ENCODE results near the gene SACS. TPM values are rescaled to one million over a fixed set of nuclear protein-coding genes. Genes with fewer than 3 reads are reported as not detected.

SACS gene
- total and polyA plus RNA-seq, 2 of the 4 experiments (the other 2 are of a cell fraction), result 14.7 to 121 TPM

GRCh38 chr13:23461544-23461943 is 28.0 kb upstream of the SACS start:
- no peak overlapping the region for H3K27ac ChIP-seq (ENCODE audit: insufficient read depth, low read length)
- no peaks in the 10 kb centered on the region for H3K36me3 ChIP-seq (ENCODE audit: control insufficient read depth, insufficient read depth, low read length)
- ATAC-seq (ENCODE audit: low read depth) (no peak), DNase-seq (no peak)
- H2BK20ac ChIP-seq (ENCODE audit: low read depth, low read length), result no peak overlapping the region
- no peak overlapping the region for H4K91ac ChIP-seq (ENCODE audit: insufficient read depth, low read depth, low read length)
- dilution Hi-C loops (cut with HindIII; ENCODE audit: low sequenced_read_pairs, unreplicated experiment) (no loop called here), in situ Hi-C loops (cut with MboI; ENCODE audit: low sequenced_read_pairs) (no loop called here), intact Hi-C loops (cut with micrococcal nuclease) (no loop called here)
- no peak overlapping the region for H3K56ac ChIP-seq (ENCODE audit: extremely low read depth, insufficient read depth, low read length)
- H3K4ac ChIP-seq (ENCODE audit: low read depth, low read length), result no peak overlapping the region
- no peak overlapping the region for H3K18ac ChIP-seq (ENCODE audit: low read depth, low read length)
- no peak overlapping the region for H3K4me2 ChIP-seq (ENCODE audit: low read depth, low read length)
- H3K9me3 ChIP-seq (ENCODE audit: control insufficient read depth, insufficient read depth, low read length), result no peaks in the 10 kb centered on the region
- no peak overlapping the region for H4K5ac ChIP-seq (ENCODE audit: low read depth, low read length)
- peaks cover 7% of the 10 kb centered on the region for H3K4me1 ChIP-seq (ENCODE audit: control insufficient read depth, insufficient read depth, low read length)
- no peak for TF ChIP-seq RAD21 (IDR thresholded peaks at IDR 0.05; ENCODE audit: low read length)
- TF ChIP-seq USF2 (IDR thresholded peaks at IDR 0.05; ENCODE audit: low read depth, low read length), result no peak
- no peak for TF ChIP-seq POLR2A (IDR thresholded peaks at IDR 0.05; ENCODE audit: low read depth, low read length)
- TF ChIP-seq CHD1 (IDR thresholded peaks at IDR 0.05; ENCODE audit: low read depth, low read length), result no peak
- no peak for TF ChIP-seq SMC3 (IDR thresholded peaks at IDR 0.05; ENCODE audit: low read depth, low read length)
- no peak for TF ChIP-seq RCOR1 (IDR thresholded peaks at IDR 0.05; ENCODE audit: insufficient replicate concordance, low read length)
- no peak for TF ChIP-seq ELK1 (IDR thresholded peaks at IDR 0.05; ENCODE audit: borderline replicate concordance, low read depth, low read length)
- TF ChIP-seq FOS (IDR thresholded peaks at IDR 0.05; ENCODE audit: low read depth, low read length), result no peak
- no peak for TF ChIP-seq CEBPB (IDR thresholded peaks at IDR 0.05; ENCODE audit: low read depth, low read length)
- TF ChIP-seq CTCF (conservative IDR thresholded peaks at IDR 0.05; ENCODE audit: low read depth, low read length), result no peak
- no peak for TF ChIP-seq MAZ (IDR thresholded peaks at IDR 0.05; ENCODE audit: borderline replicate concordance, low read depth, low read length)
- no peak for TF ChIP-seq NFE2L2 (IDR thresholded peaks at IDR 0.05; ENCODE audit: low read depth, low read length)
- no peak for TF ChIP-seq BHLHE40 (IDR thresholded peaks at IDR 0.05; ENCODE audit: low read depth, low read length)
- no peak for TF ChIP-seq RFX5 (IDR thresholded peaks at IDR 0.05; ENCODE audit: low read depth, low read length)
- no peak for TF ChIP-seq MAFK (IDR thresholded peaks at IDR 0.05; ENCODE audit: low read depth, low read length)
- BruUV-seq (replicated peaks), result no TSS peak
- H3K14ac ChIP-seq (replicated peaks; ENCODE audit: low read depth, low read length), result no peak overlapping the region
- H2BK120ac ChIP-seq (ENCODE audit: low read depth, low read length), result no peak overlapping the region
- no CpG with 5 or more reads among the region's 3 CpGs for WGBS, 2 experiments (ENCODE audit: extremely low coverage in 2 of 2, insufficient read length in 1 of 2)
- H3K9ac ChIP-seq (ENCODE audit: low read depth, low read length), result no peak overlapping the region
- no peaks in the 10 kb centered on the region; a peak in 1 of 4 replicates for H3K79me1 ChIP-seq (ENCODE audit: low read depth in 1 of 2, low read length in 2 of 2)
- H4K20me1 ChIP-seq (ENCODE audit: insufficient read depth, low read length), result no peaks in the 10 kb centered on the region
- H2BK15ac ChIP-seq (ENCODE audit: low read depth, low read length), result no peak overlapping the region
- no peak overlapping the region for H2BK5ac ChIP-seq (ENCODE audit: low read depth, low read length, poor library complexity, severe bottlenecking)
- POLR2A ChIA-PET (ENCODE audit: unreplicated experiment), result no interaction called here
- no peak overlapping the region for H2AFZ ChIP-seq (replicated peaks; ENCODE audit: low read length, poor library complexity)
- H2AK9ac ChIP-seq (replicated peaks; ENCODE audit: low read depth, low read length, poor library complexity), result no peak overlapping the region
- H3K9me1 ChIP-seq (ENCODE audit: insufficient read depth, low read length), result no peaks in the 10 kb centered on the region; the same call in 1 of the 2 replicates
- no peaks in the 10 kb centered on the region for H3K27me3 ChIP-seq (ENCODE audit: control insufficient read depth, insufficient read depth, low read length)
- CTCF ChIA-PET, result no interaction called here
- no peak overlapping the region for H2AK5ac ChIP-seq (ENCODE audit: low read depth, low read length)
- no peak overlapping the region for H3K4me3 ChIP-seq (ENCODE audit: insufficient read depth, low read depth, low read length)
- no peak overlapping the region for H4K8ac ChIP-seq (ENCODE audit: low read depth in 2 of 2, low read length in 2 of 2)
- H3K23ac ChIP-seq (ENCODE audit: low read depth, low read length), result no peak overlapping the region

Data from IMR-90 (cell line).